NCI-H510A (cell line): ENCODE data around the gene DUSP14.
"Not testable (repeated sequence)": the region's sequence is repeated elsewhere in the genome, so short reads cannot be mapped to it uniquely, and the experiment has no call there.

Source experiments
- DNase-seq: peaks from one replicate; lab custom pipeline; 2025; lab: John Stamatoyannopoulos, UW

Gene DUSP14, protein sequence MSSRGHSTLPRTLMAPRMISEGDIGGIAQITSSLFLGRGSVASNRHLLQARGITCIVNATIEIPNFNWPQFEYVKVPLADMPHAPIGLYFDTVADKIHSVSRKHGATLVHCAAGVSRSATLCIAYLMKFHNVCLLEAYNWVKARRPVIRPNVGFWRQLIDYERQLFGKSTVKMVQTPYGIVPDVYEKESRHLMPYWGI

DNA sequence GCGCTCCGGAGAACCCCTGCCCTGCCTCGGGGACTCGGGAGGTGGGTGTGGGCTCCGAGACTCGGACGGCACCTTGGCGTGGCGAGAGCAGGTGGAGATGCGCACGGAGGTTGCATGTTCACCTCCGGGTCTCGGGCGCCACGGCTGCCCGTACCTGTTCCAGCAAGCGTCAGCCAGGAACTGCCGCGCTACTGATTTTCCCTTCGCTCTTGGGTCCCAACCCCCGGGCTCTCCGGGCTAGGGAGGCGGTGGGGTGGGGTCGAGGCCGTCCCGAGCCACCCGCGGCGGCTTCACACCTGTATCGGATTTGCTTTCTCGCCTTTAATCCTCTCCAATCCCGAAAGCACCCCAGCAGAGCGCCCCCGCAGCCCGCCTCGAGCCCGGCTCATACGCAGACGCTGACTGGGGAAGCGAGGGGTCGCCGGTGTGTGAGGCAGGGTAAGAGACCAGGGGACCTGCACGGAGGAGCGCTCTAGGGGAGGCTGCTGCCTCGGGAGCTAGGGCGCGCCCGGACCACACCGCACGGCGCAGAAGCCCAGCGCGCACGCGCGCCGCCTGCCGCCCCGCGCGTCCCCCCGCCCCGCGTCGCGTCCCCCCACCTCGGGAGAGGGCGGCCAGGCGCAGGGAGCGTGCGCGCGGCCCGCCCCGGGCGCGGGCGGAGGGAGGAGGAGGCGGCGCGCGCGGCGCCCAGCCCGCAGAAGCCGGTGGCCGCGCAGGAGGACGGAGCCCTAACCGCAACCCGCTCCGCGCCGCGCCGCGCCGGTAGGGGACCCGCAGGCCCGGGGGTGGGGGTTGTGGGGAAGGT, at the start of gene DUSP14:
DUSP14 (plus strand) TSS at position 695 of the 805 bp plus-strand sequence. CDS start 22,382 bp downstream, outside the sequence.
- peak; percentile 78 for DNase-seq

DNA sequence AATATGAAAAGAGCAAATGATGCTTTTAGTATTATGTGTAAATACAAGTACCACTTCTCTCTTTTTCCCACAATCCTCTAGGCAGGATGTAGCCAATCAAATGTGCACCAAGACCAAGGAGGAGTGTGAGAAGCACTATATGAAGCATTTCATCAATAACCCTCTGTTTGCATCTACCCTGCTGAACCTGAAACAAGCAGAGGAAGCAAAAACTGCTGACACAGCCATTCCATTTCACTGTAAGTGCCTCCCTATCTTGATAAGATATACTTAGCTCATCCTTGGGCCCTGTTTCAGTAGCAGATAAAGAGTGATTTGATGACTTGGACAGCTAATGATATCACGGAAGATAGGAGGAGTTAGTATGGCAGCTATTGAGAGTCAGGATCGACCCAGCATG, 49.3 kb upstream of the DUSP14 start:
- no peak for DNase-seq

DNA sequence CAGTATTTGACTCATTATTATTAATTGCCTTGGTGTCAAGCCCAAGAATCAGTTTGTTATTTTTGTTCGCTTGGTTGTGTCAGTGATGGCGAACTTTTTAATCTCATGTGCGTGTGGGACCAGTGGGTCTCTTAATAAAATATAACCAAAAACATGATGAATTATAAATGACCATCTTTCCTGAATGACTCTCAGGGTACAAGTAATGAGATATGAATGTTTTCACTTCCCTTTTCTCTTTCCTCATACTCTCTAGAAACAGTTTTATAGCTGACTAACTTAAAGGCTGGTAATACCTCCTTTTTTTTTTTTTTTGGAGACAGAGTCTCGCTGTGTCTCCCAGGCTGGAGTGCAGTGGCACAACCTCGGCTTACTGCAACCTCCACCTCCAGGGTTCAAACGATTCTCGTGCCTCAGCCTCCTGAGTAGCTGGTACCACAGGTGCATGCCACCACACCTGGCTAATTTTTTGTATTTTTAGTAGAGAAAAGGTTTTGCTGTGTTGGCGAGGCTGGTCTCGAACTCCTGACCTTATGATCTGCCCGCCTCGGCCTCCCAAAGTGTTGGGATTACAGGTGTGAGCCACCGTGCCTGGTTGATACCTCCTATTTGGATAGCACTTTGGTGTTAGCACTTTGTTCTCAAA, 48.2 kb upstream of the DUSP14 start:
- not testable (repeated sequence) for DNase-seq

- DNase-seq, result peak; percentile 23
These were observed 43.7 kb upstream of the DUSP14 start for GRCh38 chr17:37446027-37446426.

- DNase-seq, result no peak
These were observed 42.0 kb upstream of the DUSP14 start for GRCh38 chr17:37447641-37448040.

DNA sequence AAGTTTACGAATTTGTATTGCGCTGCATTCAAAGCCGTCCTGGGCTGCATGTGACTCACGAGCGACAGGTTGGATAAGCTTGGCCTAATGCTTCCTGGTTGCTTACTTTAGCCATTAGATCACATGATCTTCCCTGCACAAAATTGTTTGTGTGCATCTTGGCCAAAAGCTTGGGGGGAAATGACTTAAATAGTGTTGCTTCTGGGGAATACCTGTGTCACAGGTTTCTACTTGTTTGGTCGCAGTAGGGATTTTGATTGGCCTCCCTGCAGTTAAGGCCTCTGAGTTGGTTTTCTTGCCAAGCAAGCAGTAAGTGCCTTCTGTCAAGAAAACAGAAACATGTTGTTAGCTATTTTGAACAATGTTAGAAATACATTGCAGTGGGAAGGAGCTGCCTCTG, 39.6 kb upstream of the DUSP14 start:
- no peak for DNase-seq

DNA sequence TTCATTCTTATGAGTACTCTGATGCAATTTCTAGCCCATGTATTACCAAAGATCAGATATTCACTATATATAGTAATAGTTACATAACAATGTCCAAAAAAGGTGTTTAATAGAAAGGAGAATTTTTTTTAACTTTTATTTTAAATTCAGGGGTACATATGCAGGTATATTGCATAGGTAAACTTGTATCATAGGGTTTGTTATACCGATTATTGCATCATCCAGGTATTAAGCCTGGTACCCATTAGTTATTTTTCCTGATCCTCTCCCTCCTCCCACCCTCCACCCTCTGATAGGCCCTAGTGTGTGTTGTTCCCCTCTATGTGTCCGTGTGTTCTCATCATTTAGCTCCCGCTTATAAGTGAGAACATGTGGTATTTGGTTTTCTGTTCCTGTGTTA, 31.9 kb upstream of the DUSP14 start:
- not testable (repeated sequence) for DNase-seq

- no peak for DNase-seq
These were observed 30.9 kb upstream of the DUSP14 start for GRCh38 chr17:37458805-37459204.

- DNase-seq, result no peak
These were observed 28.0 kb upstream of the DUSP14 start for GRCh38 chr17:37461668-37462067.

DNA sequence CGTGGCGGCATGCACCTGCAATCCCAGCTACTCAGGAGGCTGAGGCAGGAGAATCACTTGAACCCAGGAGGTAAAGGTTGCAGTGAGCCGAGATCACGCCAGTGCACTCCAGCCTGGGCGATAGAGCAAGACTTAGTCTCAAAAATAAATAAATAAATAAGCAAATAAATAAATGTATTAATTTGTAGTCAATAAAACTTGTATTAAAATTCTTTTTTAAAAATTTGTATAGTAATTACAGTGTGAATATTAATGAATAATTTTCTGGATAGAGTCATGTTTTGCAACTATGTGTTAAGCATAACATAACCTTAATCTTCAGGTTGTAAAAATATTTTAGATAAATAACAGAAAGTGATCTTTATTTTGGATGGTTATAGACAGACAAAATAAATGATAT, 27.2 kb upstream of the DUSP14 start:
- DNase-seq, result no peak

DNA sequence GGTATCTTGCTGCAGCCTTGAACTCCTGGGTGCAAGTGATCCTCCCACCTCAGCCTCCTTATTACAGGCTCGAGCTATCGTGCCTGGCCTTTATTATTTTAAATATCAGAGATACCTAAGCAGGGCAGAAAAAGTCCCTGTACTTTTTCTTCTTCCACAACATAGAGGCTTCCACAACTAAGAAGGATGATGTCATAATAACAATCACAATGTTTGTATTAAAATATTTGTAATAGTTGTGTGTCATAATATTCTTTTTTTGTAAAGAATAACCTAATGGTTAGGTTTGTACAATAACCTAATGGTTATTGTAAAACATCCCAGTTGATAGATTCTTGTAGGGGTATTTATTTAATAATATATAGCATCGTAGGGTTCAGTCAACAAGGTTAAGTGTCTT, 26.7 kb upstream of the DUSP14 start:
- DNase-seq, result no peak

- DNase-seq, result no peak
These were observed 24.5 kb upstream of the DUSP14 start for GRCh38 chr17:37465069-37465616.

DNA sequence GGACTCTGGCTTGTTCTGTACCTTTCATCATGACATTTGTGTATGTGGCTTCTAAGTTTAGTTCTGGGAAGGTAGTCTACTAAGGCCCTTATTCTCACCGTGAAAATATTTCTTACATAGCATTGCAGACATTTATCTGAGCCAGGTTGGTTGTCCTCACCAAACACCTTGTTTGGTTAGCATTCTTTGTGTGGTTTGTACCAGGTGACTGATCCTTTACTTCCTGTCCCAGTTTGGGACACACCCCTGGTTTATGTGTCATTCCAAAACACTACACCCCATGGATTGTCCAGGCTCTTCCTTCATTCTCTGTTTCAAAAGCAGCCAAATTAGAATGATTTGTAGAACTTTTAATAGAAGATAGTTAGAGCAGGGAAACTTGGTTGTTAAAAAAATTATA, 23.2 kb upstream of the DUSP14 start:
- no peak for DNase-seq

DNA sequence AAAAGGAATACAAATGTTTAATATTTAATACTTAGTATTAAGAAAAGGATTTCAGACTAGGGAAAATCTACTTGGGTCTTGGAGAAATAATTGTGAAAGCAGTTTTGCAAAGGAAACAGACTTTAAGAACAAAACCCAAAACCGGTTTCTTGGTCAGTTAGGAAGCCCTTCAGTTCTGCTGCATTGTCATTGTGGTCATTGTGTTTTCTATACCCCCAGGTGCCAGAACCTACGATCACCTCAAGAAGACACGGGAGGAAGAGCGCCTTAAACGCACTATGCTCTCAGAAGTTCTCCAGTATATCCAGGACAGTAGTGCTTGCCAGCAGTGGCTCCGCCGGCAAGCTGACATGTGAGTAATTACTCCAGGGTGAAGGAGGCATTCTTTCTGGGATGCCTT, 19.5 kb upstream of the DUSP14 start:
- no peak for DNase-seq

DNA sequence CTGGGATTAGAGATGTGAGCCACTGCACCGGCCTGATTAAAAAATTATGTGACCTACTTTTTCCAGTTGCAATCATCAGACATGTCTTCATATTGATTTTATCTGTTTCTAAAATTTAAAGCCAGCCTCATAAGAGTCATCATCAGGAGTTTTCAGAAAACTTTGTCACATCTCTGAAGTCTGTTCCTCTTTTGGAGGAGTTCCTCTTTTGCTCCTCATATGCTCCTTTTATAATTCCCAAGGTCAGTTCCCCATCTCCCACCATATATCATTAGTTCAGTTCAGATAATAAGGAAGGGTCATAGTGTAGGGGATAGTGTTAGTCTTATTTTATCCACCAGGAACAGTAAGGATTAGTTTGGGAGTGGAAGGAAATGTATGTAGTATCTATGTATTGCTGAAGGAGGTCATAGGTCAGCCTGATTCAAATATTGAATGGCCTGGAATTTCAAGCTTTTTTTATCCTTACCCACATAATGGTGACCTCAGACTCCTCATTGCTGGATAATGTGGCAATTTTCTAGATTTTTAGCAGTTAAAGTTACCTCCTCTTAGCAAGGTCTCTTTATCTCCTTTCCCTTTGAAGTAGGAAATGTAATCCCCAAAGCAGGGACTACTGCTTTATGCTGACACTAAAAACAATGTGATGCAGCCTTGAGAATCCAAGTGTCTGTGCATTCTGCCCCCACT, 13.8 kb upstream of the DUSP14 start:
- no peak for DNase-seq

GRCh38 chr17:37476431-37477120, 13.1 kb upstream of the DUSP14 start:
- DNase-seq, result no peak

DNA sequence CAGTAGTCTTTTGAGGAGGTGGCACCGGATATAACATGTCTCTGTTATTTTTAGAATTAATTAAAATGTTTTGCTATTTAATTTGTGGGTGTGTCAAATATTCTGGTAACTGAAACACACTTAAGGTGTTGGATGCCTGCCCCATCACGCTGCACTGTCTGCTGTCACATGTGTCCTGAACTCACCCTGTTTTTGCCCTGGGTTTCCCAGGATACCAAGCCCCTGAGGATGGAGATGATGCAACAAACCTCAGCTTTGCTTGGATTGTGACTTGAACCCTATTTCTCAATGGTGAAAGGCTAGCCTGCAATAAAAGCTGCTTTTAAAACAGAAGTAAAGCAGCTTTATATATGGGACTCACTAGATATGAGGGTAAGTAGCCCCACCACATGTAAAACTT, 11.5 kb upstream of the DUSP14 start:
- DNase-seq, result no peak

GRCh38 chr17:37479025-37479424, 10.7 kb upstream of the DUSP14 start:
- DNase-seq, result no peak

- DNase-seq, result no peak
These were observed 9.3 kb upstream of the DUSP14 start for GRCh38 chr17:37480427-37480826.

- no peak for DNase-seq
These were observed 8.6 kb upstream of the DUSP14 start for GRCh38 chr17:37481001-37481665.
